ENCODE results near the gene ROCK2. TPM values are rescaled to one million over a fixed set of nuclear protein-coding genes. Genes with fewer than 3 reads are reported as not detected.

The ROCK2 gene
- total RNA-seq, 2 donors from 2014 or later, result 85.8 to 96.6 TPM

- H3K4me3 ChIP-seq, result no peak overlapping the region
- ATAC-seq (ENCODE audit: insufficient number of reproducible peaks, low FRiP score, low read depth) (no peak), DNase-seq (ENCODE audit: low spot score) (no peak)
- peaks cover 27 to 31% of the 10 kb centered on the region in 2 donors for H3K4me1 ChIP-seq (ENCODE audit: control insufficient read depth in 1 of 2, low read depth in 2 of 2)
- H3K36me3 ChIP-seq, result no peaks in the 10 kb centered on the region
- no peak for TF ChIP-seq CTCF (IDR thresholded peaks at IDR 0.05)
- no peak overlapping the region for H3K27ac ChIP-seq
- no peaks in the 10 kb centered on the region for H3K9me3 ChIP-seq
- H3K27me3 ChIP-seq (replicated peaks; ENCODE audit: insufficient read depth), result no peaks in the 10 kb centered on the region
Observed at GRCh38 chr2:11315074-11315705, 29.2 kb downstream of the ROCK2 start.

DNA sequence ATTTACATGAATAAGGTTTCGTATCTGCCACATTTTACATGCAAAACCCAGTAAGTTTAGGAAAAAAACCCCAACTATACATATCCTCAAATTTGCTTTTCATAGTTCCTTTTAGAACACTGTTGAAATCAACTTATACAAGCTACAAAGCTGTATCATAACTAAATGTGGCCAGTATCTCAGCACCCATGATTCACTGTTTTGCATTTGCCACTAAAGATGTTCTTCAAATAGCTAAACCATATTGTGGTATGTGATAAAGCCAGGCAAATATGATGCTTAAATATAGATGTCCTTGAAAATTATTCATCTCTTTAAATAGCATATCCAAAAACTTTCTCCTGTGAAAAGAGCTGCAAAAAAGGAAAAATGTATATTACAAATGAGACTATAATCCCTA lies 29.9 kb downstream of the ROCK2 start:
- ATAC-seq (ENCODE audit: insufficient number of reproducible peaks, low FRiP score, low read depth) (no peak), DNase-seq (ENCODE audit: low spot score) (no peak)
- Histone ChIP-seq H3K4me3 (no peak overlapping the region), H3K27me3 (replicated peaks; ENCODE audit: insufficient read depth) (no peaks in the 10 kb centered on the region), H3K36me3 (no peaks in the 10 kb centered on the region), H3K27ac (no peak overlapping the region), H3K9me3 (no peaks in the 10 kb centered on the region), H3K4me1 (ENCODE audit: control insufficient read depth in 1 of 2, low read depth in 2 of 2) (peaks cover 29 to 33% of the 10 kb centered on the region in 2 donors)
- TF ChIP-seq CTCF (IDR thresholded peaks at IDR 0.05), result no peak

DNA sequence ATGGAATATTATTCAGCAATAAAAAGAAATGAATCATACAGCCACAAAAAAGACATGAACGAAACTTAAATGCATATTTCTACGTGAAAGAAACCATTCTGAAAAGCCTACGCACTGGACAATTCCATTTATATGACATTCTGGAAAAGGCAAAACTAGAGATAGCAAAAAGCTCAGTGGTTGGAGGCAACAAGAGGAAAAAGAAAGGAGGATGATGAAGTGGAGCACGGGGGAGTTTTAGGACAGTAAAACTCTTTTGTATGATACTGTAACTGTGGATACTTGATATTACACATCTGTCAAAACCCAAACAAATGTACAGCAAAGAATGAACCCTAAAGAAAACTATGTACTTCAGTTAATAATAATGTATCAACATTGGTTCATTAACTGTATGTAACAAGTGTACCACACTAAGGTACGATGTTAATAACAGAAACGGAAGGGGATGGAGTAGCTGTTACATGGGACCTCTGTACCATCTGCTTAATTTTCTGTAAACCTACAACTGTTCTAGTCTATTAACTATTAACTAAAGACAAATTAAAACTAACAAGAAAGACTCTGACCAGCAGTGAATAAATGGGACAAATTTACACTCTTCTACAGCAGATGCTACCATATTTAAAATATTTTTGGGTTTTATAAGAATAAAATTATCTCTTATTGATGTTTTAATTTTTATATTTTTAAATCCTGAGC lies 31.5 kb downstream of the ROCK2 start:
- DNase-seq (ENCODE audit: low spot score) (no peak), ATAC-seq (ENCODE audit: insufficient number of reproducible peaks, low FRiP score, low read depth) (no peak)
- no peaks in the 10 kb centered on the region for H3K36me3 ChIP-seq
- H3K27ac ChIP-seq, result no peak overlapping the region
- H3K9me3 ChIP-seq, result no peaks in the 10 kb centered on the region
- H3K4me1 ChIP-seq (ENCODE audit: control insufficient read depth in 1 of 2, low read depth in 2 of 2), result peaks cover 33 to 37% of the 10 kb centered on the region in 2 donors
- no peaks in the 10 kb centered on the region for H3K27me3 ChIP-seq (replicated peaks; ENCODE audit: insufficient read depth)
- TF ChIP-seq CTCF (IDR thresholded peaks at IDR 0.05), result no peak
- no peak overlapping the region for H3K4me3 ChIP-seq

- Histone ChIP-seq H3K4me3 (no peak overlapping the region), H3K36me3 (no peaks in the 10 kb centered on the region), H3K27ac (no peak overlapping the region), H3K9me3 (no peaks in the 10 kb centered on the region), H3K4me1 (ENCODE audit: control insufficient read depth in 1 of 2, low read depth in 2 of 2) (peaks cover 37 to 41% of the 10 kb centered on the region in 2 donors), H3K27me3 (replicated peaks; ENCODE audit: insufficient read depth) (no peaks in the 10 kb centered on the region)
- DNase-seq (ENCODE audit: low spot score) (no peak), ATAC-seq (ENCODE audit: insufficient number of reproducible peaks, low FRiP score, low read depth) (no peak)
- TF ChIP-seq CTCF (IDR thresholded peaks at IDR 0.05), result no peak
Observed at GRCh38 chr2:11311543-11311942, 32.9 kb downstream of the ROCK2 start.

GRCh38 chr2:11310212-11310611 lies 34.2 kb downstream of the ROCK2 start:
- Histone ChIP-seq H3K27me3 (replicated peaks; ENCODE audit: insufficient read depth) (no peaks in the 10 kb centered on the region), H3K4me1 (ENCODE audit: control insufficient read depth in 1 of 2, low read depth in 2 of 2) (peaks cover 45 to 49% of the 10 kb centered on the region in 2 donors), H3K27ac (no peak overlapping the region), H3K4me3 (no peak overlapping the region), H3K36me3 (no peaks in the 10 kb centered on the region), H3K9me3 (no peaks in the 10 kb centered on the region)
- DNase-seq (ENCODE audit: low spot score) (no peak), ATAC-seq (ENCODE audit: insufficient number of reproducible peaks, low FRiP score, low read depth) (no peak)
- TF ChIP-seq CTCF (IDR thresholded peaks at IDR 0.05), result no peak

All from thoracic aorta (tissue), 2 donors.